Fibroblast of the aortic adventitia (primary cell): ENCODE data around the gene GPR137B. TPM values are rescaled to one million over a fixed set of nuclear protein-coding genes. Genes with fewer than 3 reads are reported as not detected.

Experiments
- DNase-seq: peaks from one replicate; pipeline ENCODE4 v3.0.0-alpha.2; 2010; ENCODE audit warnings: low read depth
- H3K4me3 ChIP-seq: 2 replicates; pipeline ENCODE4 v1.5.1; 2011; ENCODE audit warnings: low read depth, mild to moderate bottlenecking, control low read depth, low read length, moderate library complexity
- total RNA-seq: library from RNA; depleted of rRNA; stranded (reverse); fragments of >200 nt; gene quantifications from 2 replicates; pipeline ENCODE4 v1.2.3, GENCODE V29; 2012; ENCODE audit warnings: low replicate concordance
- TF ChIP-seq, protein P1 (sequence below): IDR thresholded peaks from 2 replicates; pipeline ENCODE4 v1.5.1; 2011; ENCODE audit warnings: mild to moderate bottlenecking, low read length, control low read depth, inconsistent platforms; ENCODE audit not compliant: insufficient read depth

The GPR137B gene
- total RNA-seq, 1 donor = 14.9 TPM

DNA sequence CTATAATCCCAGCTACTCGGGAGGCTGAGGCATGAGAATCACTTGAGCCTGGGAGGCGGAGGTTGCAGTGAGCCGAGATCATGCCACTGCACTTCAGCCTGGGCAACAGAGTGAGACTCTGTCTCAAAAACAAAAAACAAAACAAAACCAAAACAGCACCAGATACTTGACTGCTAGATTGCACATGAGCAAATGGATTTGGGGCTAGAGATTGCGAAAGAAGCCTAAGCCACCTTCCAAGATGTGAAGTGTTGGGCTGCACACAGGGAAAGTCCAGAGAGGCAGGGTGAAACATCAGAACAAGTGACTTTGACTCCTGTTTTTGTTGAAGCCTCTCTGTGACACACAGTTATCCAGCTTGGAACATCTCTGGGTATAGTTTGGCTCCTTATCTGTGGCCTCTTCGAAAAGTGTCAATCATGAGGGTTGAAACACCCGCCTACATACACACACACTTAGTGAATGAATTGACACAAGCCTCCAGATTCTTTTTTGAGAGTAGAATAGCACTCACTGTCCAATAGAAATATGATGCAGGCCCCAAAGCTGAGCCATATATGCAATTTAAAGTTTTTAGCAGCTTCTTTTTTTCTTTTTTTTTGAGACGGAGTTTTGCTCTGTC is 34.2 kb upstream of the GPR137B start:
- TF ChIP-seq, protein P1, sequence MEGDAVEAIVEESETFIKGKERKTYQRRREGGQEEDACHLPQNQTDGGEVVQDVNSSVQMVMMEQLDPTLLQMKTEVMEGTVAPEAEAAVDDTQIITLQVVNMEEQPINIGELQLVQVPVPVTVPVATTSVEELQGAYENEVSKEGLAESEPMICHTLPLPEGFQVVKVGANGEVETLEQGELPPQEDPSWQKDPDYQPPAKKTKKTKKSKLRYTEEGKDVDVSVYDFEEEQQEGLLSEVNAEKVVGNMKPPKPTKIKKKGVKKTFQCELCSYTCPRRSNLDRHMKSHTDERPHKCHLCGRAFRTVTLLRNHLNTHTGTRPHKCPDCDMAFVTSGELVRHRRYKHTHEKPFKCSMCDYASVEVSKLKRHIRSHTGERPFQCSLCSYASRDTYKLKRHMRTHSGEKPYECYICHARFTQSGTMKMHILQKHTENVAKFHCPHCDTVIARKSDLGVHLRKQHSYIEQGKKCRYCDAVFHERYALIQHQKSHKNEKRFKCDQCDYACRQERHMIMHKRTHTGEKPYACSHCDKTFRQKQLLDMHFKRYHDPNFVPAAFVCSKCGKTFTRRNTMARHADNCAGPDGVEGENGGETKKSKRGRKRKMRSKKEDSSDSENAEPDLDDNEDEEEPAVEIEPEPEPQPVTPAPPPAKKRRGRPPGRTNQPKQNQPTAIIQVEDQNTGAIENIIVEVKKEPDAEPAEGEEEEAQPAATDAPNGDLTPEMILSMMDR = no peak
- peak; percentile 20 for DNase-seq
- no peak overlapping the region for H3K4me3 ChIP-seq

DNA sequence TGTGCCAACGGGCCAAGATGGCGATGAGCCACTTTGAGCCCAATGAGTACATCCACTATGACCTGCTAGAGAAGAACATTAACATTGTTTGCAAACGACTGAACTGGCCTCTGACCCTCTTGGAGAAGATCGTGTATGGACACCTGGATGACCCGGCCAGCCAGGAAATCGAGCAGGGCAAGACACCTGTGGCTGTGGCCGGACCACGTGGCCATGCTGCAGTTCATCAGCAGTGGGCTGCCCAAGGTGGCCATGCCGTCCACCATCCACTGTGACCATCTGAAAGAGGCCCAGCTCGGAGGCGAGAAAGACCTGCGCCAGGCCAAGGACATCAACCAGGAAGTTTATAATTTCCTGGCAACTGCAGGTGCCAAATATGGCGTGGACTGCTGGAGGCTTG is 32.2 kb upstream of the GPR137B start:
- H3K4me3 ChIP-seq = no peak overlapping the region
- no peak for DNase-seq
- TF ChIP-seq, protein P1 = no peak

DNA sequence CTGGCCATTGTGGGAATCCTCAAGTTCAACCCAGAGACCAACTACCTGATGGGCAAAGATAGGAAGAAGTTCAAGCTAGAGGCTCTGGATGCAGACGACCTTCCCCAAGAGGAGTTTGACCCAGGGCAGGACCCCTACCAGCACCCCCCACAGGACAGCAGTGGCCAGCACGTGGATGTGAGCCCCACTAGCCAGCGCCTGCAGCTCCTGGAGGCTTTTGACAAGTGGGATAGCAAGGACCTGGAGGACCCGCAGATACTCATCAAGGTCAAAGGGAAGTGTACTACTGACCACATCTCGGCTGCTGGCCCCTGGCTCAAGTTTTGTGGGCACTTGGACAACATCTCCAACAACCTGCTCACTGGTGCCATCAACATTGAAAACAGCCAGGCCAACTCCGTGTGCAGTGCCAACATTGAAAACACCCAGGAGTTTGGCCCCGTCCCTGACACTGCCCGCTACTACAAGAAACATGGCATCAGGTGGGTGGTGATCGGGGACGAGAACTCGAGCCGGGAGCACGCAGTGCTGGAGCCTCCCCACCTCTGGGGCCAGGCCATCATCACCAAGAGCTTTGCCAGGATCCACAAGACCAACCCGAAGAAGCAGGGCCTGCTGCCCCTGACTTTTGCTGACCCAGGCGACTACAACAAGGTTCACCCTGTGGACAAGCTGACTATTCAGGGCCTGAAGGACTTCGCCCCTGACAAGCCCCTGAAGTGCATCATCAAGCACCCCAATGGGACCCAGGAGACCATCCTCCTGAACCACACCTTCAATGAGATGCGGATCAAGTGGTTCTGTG is 30.6 kb upstream of the GPR137B start:
- no peak for DNase-seq
- H3K4me3 ChIP-seq = no peak overlapping the region
- TF ChIP-seq, protein P1 = no peak

DNA sequence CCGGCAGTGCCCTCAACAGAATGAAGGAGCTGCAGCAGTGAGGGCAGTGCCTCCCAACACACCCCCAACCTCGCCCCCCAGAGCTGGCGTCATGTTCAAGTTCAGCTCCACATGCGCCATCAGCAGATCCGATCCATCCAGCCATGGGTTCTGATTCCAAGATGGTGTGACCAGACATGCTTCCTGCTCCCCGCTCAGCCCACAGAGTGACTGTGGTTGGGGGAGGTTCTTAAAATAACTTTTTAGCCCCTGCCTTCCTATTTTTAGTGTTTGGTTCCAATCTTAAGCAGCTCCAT is 30.1 kb upstream of the GPR137B start:
- TF ChIP-seq, protein P1 = no peak
- H3K4me3 ChIP-seq = no peak overlapping the region
- no peak for DNase-seq

DNA sequence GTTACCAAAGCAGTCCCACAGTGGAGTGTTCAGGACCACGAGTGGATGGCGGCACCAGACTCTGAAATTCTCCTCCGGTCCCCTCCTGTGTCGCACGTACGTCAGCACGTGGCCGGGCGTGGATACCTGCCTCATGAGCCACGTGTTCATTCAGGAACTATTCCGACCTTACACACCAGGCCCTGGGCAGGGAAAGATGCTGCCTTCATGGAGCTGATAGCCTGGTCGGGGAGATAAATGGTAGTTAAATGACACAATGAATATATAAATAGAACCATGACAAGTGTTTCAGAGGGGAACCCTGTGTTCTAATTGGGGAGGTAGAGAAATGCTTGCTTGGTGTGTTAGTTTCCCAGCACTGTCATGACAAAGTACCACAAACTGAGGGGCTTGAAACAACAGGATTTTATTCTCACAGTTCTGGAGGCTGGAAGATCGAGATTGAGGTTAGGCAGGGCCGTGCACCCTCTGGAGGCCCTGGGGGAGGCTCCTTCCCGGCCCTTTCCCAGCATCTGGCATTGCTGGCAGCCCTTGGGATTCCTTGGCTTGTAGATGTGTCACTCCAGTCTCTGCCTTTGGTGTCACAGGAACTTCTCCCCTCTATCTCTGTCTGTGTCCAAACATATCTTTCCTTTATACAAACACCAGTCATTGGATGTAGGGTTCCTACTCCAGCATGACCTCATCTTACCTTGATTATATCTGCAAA is 28.9 kb upstream of the GPR137B start:
- no peak for DNase-seq
- TF ChIP-seq, protein P1 = no peak

DNA sequence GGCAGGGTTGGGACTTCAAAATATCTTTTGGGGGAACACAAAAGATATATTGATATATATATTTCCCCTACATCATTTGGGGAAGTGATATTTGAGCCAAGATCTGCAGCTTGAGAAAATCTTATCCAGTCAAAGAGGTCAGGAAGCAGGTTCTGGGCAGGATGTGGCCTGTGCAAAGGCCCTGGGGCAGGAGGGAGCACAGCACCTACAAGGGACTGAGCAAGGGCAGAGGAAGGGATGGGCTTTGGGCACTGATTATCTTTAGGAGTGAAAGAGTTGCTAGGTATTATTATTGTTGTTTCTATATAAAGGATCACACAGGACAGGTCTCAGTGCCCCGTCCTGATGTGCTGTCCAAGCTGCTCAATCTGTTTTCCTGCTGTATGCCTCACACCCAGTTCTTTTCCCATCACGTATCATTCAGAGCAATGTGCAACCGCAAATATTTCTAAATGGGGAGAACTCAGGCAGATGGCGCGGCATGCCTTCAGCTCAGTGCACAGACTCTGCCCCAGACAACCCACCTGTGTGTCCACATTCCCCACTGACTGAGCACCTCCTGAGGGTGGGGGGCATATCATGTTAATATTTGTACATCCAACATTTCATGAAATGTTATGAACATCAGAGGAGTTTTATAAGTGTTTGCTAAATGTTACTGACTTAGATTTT is 28.1 kb upstream of the GPR137B start:
- no peak overlapping the region for H3K4me3 ChIP-seq
- TF ChIP-seq, protein P1 = no peak
- no peak for DNase-seq

More for the DNA sequence above, 28.9 kb upstream of the GPR137B start:
- H3K4me3 ChIP-seq = no peak overlapping the region
